ENCODE data around the gene MAN2A1.

The MAN2A1 gene

DNA sequence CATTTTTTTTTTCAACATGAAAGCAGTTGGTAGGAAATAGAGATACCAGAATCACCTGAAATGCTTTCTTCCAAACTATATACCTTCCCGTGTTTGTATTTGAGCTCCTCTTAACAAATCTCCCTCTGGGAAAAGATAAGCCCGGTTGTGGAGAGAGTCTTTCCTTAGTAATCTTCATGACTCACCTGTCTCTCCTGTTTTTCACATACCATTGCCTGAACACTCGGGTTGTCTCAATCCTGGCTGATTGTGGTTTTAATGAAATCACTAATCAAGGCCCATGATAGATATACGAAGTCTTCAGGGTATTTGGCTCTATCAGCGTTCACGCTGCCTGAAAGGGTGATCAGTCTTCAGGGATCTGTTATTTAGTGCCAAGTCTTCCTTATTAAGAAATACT is 136.7 kb downstream of the MAN2A1 start:
- peak; percentile 84 for DNase-seq (ENCODE audit: low read depth)

DNA sequence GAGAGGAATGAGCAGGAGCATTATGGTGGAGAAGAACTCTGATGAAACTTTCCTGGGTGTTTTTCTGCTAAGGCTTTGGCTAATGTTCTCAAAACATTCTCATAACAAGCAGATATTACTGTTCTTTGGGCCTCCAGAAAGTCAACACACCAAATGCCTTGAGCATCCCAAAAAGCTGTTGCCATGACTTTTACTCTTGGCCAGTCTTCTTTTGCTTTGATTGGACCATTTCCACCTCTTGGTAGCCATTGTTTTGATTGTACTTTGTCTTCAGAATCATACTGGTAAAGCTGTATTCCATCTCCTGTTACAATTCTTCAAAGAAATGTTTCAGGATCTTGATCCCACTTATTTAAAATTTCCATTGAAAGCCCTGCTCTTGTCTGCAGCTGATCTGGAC is 139.6 kb downstream of the MAN2A1 start:
- DNase-seq (ENCODE audit: low read depth), result no peak

DNA sequence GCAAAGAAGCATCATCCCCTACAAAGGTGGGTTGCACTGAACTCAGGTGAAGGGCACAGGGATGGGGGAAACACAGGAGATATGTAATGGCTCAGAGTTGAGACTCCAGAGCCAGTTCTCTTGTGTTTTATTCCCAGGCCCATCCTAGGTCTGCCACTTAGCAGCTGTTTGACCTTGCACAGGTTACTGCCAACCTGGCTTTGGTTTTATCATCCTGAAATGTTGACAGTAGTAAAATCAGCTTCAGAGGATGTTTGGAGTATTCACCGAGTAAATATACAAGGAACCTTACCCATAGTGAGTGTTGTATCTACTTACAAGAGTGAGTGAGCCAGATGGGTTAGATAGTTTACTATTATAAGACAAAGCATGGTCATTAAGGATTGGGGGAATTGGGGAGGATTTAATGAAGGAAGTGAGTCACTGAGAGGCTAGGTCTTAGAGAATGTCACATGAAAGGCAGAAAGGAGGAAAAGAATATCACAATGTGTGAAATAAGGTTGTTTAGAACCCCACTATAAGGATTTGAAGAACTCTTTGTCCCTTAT is 141.3 kb downstream of the MAN2A1 start:
- DNase-seq (ENCODE audit: low read depth), result peak; percentile 85

DNA sequence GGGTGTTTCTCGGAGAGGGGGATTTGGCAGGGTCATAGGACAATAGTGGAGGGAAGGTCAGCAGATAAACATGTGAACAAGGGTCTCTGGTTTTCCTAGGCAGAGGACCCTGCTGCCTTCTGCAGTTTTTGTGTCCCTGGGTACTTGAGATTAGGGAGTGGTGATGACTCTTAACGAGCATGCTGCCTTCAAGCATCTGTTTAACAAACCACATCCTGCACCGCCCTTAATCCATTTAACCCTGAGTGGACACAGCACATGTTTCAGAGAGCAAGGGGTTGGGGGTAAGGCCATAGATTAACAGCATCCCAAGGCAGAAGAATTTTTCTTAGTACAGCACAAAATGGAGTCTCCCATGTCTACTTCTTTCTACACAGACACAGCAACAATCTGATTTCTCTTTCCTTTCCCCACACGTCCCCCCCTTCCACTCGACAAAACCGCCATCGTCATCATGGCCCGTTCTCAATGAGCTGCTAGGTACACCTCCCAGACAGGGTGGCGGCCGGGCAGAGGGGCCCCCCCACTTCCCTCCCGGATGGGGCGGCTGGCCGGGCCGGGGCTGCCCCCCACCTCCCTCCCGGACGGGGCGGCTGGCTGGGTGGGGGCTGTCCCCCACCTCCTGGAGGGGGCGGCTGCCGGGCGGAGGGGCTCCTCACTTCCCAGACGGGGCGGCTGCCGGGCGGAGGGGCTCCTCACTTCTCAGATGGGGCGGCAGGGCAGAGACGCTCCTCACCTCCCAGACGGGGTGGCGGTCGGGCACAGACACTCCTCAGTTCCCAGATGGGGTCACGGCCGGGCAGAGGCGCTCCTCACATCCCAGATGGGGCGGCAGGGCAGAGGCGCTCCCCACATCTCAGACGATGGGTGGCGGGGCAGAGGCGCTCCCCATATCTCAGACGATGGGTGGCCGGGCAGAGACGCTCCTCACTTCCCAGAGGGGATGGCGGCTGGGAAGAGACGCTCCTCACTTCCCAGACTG is 142.8 kb downstream of the MAN2A1 start:
- DNase-seq (ENCODE audit: low read depth), result peak; percentile 54

DNA sequence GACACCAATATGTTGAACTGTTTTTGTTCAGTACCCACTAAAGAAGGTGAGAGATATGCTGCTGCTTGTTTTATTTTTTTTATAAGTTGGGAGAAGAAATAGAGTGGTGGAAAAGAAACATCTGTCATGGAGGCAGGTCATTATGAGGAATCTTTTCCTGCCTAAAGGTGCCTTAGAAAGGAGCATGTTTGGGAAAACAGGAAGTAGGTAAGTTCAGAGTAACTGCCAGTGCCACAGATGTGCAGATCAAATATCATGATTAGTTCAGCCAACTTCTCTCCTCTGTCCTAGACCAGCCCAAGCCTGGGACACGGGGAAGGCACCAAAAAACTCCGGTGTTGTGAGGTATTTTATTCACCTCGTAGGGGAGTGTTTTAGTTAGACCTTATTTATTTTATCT is 144.2 kb downstream of the MAN2A1 start:
- no peak for DNase-seq (ENCODE audit: low read depth)

DNA sequence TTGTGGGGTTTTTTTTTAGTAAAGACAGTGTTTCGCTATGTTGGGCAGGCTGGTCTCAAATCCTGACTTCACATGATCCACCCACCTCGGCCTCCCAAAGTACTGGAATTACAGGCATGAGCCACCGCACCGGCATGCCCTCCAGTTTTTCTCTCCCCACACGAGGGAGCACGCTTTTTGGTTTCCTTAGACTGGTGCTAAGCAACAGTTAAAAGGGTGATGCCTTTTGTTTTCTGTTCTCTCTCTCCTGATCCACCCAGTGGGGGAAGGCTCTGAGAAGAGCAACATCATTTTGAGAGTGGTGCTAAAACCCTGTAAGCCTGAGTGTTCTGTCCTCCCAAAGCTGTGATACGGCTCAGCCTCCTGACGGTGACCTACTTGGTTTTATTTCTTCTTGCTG is 146.6 kb downstream of the MAN2A1 start:
- no peak for DNase-seq (ENCODE audit: low read depth)

DNA sequence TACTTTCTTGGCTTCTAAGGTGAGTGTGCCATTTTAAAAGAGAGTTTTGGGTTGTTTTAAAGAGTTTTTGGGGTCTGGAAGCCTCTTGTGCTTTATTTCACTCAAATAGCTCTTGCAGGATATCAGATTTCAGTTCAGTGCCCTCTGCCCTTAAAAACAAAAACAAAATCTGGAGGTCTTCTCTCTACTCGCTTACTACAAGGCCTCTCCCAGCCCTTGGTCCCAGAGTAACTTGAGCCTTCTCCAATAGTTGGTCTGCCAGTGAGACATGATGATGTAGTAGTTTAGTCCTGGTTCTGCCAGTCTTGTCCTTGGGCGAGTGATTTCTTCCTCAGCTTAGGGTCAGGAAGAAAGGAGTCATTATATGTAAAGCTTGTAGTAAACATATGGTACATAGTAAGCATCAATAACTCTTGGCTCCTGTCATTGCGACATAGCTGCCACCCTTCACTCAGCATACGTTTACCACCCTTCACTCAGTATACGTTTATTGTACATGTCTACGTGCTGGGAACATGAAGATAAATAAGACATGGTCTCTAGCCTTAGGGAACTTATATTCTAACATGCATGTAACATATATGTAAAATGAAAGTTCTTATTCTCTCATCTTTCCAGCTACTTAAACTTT is 147.6 kb downstream of the MAN2A1 start:
- no peak for DNase-seq (ENCODE audit: low read depth)

DNA sequence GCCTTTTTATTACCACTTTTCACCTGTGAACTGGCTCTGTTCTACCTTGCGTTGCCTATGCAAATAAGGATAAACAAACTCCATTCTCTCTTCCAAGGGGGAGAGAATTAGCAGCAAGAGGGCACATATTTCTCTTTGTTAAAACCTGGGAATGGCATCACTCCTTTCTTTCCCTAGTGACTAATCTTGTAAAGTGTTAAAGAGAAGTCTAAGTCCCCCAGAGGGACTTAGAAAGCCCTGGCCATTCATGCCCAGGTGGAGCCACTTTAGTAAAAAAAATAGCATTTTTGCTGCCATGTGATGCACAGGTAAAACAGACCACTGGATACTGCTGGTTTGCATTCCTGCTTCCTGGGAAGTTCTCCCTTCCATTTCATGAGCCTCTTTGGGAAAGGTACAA is 148.4 kb downstream of the MAN2A1 start:
- no peak for DNase-seq (ENCODE audit: low read depth)

DNA sequence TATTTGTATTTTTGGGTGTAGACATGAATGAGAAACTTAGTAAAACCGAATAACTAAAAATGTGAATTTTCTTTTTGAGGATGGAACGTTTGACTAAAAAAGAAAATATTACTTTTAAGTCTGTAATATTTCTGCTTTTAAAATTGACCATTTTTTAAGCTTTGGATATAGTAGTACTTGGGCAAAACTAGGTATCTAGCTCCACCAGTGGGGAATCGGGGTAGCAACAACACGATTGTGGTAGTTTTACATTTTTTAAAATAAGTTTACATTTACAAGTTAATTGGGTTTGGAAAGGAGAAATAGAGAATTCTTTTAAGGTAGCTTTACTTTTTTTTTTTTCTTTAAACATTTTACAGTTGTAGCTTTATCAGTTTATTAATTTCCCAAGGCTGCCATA is 154.4 kb downstream of the MAN2A1 start:
- DNase-seq (ENCODE audit: low read depth), result peak; percentile 50

DNA sequence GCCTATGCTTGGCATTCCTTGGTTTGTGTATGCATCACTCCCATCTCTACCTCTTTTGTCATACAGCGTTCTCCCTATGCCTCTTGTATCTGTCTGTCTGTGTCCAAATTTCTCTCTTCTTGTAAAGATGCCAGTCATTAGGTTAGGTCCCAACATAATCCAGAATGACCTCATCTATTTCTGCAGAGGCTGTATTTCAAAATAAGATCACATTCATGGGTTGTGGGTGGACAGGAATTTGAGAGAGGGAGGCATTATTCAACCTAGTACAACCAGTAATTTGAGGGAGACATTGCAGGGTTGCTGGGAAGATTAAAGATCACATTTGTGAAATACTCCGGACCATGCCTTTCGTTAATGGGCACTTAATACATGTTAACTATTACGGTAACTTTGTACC is 155.0 kb downstream of the MAN2A1 start:
- DNase-seq (ENCODE audit: low read depth), result no peak

DNA sequence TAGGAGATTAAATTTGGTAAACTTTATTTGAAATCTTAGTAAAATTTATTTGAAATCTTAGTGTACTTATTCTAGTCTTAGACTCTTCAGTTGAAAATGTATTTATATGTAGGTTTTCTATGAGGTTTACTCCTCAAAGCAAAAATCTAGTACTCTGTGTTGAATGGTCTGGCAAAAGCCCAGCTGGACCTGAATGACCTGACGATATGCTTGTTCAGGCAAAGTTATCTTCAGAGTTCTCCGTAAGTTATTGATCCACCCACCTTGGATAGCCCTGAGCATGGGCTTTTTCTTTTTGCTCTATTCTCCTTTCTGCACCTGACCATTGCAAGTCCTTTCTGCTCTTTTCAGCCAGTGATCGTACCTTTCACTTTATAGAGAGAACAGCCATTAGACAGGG is 158.4 kb downstream of the MAN2A1 start:
- DNase-seq (ENCODE audit: low read depth), result no peak

DNA sequence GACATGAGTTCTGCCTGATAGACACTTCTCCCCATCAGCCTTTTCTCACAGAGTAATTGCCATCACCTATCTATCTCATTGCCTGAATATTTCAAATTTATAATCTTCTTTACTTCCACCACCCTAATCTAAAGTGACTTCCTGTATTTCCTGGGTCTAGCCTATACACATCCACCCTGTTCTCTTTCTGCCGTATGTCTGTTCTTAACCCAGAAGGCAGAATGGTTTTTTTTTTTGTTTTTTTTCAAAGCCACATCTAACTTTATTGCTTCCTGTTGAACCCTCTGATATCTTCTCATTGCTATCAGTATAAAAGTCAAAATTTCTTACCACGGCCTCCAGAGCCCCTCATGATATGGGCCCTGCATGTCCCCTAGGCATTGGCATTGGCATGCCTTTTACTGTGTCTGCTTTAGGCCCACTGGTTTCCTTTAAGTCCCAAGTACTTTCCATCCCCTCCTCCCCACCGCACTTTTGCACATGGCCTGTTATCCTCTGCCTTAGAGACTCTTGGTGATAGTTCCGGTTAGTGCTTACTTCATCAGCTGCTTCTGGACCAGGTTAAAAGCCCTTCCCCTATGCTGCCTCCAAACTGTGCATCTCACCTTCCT is 159.9 kb downstream of the MAN2A1 start:
- DNase-seq (ENCODE audit: low read depth), result no peak

DNA sequence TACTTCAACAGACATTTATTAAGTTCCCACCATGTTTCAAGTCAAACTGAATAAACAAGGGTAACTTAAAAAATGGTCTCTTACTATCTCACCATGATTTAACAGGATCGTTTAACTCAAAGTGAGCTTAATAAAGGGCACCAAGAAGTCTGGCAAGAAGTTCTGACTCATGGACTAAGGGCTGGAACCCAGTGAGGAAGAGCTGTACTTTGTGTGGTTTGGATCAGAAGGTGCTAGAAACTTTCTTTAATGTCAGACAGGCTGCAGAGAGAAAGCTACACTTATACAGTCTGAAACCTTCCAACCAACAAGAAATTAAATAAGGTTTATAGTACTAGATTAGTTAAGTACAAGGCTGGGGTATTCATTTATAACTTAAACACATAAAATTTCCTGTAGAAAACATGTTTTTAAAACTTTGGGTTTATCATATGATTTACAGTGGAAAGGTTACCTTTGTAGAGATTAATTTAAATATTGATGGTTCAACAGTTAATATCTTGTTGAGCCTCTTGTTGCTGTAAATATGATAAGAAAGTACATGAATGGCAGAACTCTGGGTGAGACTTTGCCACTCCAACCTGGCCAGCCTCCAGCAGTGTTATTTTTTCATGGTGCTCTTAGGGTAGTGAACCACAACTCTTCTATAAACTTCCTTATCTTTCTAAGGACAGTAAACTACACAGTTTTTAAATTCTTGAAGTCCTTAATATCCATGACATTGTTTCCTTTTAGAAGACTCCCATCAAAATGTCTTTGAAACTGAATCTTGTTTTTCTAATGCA is 162.8 kb downstream of the MAN2A1 start:
- DNase-seq (ENCODE audit: low read depth), result peak; percentile 67

DNA sequence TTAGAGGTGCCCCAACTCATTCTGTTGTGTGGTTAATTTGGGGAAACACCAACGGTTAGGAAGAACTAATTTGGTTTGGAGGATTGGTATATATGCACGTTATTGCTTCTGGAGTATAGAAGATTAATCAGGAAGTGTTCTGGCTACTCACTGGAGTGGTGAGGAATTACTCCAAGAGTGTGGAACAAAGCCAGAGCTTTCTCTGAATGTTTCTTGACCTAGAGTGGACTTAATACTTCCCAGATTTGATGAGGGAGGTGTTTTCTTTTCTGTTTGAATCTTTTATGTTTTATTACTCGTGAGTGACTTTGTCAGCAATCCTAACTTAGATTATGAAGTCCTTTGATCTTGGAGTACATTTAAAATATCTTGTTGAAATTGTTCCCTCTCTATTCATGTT is 163.7 kb downstream of the MAN2A1 start:
- no peak for DNase-seq (ENCODE audit: low read depth)

DNA sequence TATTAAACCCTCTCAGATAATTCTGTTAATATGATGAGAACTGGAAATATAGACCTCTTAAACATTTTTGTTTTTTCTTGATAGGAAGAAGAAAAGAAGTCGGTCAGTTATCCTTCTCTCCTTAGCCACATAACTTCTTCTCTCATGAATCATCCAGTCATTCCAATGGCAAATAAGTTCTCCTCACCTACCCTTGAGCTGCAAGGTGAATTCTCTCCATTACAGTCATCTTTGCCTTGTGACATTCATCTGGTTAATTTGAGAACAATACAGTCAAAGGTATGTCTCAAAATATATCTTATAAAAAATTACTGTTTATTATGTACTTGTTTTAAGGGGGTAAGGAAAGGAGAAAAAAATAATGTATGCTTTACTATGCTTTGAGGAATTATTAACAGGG is 165.3 kb downstream of the MAN2A1 start:
- DNase-seq (ENCODE audit: low read depth), result peak; percentile 35

DNA sequence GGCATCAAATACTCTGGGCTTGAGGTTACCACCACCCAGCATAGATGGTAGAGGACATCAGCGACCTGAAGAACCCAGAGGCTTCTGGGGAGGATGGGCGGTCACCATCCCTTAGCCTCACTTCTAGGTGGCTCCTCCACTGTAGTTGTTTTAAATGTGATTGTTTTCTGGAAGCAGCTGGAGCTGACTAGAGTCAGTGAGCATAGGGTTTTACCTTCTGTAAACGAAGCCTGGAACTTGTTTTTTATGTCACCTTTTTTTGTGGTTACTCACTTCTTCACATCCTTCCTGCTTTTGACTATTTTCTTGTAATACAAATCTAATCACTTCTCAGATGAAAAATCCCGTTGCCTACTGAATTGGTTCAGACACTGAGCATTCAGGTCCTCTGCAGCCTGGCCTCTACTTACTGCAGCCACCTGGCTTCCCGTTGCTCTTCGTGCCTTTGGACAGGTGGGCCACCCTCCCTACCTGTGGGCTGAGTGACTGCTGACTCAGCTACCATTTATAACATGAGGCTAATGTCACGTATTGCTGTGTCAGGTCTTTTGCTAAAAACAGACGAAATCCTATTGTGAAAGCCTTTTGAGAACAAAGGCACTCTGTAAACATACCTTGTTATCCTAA is 167.8 kb downstream of the MAN2A1 start:
- no peak for DNase-seq (ENCODE audit: low read depth)

DNA sequence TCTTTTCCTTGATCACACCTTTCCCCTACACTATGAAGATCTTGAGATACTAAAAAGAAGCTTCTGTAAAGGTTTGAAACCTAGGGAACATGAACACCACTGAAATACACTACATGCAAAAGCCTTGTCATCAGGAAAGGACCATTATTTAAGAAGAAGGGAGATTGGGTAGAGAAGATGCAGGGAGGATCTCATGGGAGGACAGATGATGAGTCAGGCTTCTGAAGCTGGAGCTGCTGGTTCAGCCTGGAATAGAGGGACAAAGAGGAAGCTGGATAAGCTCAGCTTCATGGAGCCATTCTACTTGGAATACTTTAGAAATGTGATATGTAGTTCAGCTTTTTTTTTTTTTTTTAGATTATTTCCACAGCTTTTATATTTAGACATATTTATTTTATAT is 169.8 kb downstream of the MAN2A1 start:
- DNase-seq (ENCODE audit: low read depth), result peak; percentile 13

DNA sequence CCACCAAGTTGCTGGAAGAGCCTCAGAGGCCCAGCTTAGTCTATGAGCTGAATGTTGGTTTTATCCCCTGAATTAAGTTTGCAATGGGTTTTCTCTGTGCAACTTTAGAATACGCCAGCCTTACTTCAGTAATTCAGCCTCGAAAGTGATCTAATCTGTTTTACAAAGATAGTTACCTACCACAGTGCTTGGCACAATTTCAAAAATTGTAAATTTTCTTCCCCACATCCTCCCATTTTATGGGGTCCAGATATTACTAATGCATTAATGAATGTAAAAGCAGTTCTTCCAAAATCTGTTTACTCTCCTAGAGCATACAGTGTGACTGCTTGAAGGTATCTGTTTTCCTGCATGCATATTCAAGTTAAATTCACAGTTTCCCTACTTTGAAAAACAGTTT is 172.6 kb downstream of the MAN2A1 start:
- no peak for DNase-seq (ENCODE audit: low read depth)

DNA sequence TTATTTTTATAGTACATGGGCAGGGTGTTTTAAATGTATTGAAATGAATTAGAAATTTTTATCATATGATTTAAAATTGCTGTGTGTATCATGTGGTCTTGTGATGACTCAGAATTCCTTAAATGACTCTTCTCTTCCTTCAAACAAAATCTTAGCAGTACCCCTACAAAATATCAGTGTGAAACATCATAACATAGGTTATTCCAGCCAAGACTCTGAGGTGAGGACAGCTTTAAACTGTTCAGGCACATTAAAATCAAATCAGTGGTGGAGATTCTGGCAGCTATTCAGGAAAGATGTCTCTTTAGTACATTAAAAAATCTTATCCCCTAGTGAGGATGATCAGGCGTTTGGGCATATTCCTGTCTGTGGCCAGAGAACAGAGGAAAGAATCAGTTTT is 174.0 kb downstream of the MAN2A1 start:
- peak; percentile 52 for DNase-seq (ENCODE audit: low read depth)

DNA sequence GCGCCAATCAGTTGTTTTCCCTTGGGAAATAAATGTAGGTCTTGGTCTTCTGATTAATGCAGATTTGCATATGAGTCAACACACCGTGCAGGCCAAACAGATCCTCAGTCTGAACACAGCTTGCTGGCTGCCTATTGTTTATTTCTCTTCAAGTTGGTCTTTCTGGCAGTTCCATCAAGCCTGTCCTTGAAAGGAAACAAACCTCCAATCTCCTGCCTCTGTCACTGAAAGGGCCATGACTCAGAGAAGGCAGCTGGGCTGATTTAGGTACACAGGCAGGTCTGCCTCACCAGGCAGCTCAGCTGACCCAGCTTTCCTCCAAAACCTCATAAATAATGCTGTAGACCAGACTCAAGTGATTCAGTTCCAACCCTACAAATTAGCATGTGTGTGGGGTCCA is 175.9 kb downstream of the MAN2A1 start:
- peak; percentile 95 for DNase-seq (ENCODE audit: low read depth)

DNA sequence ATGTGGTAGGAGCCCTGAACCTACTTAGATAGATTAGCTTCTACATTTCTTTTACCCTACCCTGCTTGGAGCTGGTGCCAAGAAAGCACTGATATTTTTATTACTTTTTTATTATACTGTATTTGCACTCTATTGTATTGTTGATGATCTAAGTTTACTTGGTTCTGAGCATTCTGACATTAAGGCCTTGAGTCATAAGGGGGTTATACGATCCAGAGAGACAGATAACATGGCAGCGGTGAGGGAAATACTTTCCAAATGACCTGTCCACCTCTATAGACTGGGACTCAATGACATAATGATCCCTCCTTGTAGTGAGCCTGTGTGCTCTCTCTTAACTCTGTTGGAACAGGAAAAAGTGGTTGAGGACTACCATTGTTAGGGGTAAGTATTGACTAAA is 176.3 kb downstream of the MAN2A1 start:
- DNase-seq (ENCODE audit: low read depth), result peak; percentile 94
